ENCODE results near the gene AP2S1. TPM values are rescaled to one million over a fixed set of nuclear protein-coding genes. Genes with fewer than 3 reads are reported as not detected.
"Not testable (repeated sequence)": the region's sequence is repeated elsewhere in the genome, so short reads cannot be mapped to it uniquely, and the experiment has no call there.

AP2S1 gene
- total RNA-seq, 2 experiments from 2014 or later: 130 to 136 TPM

DNA sequence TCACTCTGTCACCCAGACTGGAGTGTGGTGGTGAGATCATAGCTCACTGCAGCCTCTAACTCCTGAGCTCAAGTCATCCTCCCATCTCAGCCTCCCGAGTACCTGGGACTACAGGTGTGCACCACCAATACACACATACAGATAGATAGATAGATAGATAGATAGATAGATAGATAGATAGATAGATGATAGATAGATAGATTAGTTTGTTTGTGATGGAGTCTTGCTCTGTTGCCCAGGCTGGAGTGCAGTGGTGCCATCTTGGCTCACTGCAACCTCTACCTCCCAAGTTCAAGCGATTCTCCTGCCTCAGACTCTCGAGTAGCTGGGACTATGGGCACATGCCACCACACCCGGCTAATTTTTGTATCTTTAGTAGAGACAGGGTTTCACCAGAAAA lies 46.2 kb downstream of the AP2S1 start:
- H3K27me3 Mint-ChIP-seq; H3K36me3 Mint-ChIP-seq (ENCODE audit: low read depth); H3K27ac Mint-ChIP-seq; H3K9me3 Mint-ChIP-seq; POLR2A ChIA-PET; H3K4me1 Mint-ChIP-seq; H3K4me3 Mint-ChIP-seq; DNase-seq: not testable (repeated sequence)
- CTCF ChIA-PET: interaction anchor here (0.6 to 1.9 kb wide), 6 partner anchors 10 to 465 kb away, joined by 3 to 9 read pairs (median 6); no protein-coding TSS in a partner anchor

GRCh38 chr19:46803555-46803954 lies 47.1 kb downstream of the AP2S1 start:
- Mint-ChIP-seq H3K4me3 (no peak overlapping the region), H3K27me3 (no peaks in the 10 kb centered on the region), H3K36me3 (ENCODE audit: low read depth) (no peaks in the 10 kb centered on the region), H3K27ac (no peak overlapping the region), H3K9me3 (no peaks in the 10 kb centered on the region), H3K4me1 (no peaks in the 10 kb centered on the region)
- no peak for DNase-seq
- POLR2A ChIA-PET: no interaction called here
- CTCF ChIA-PET: interaction anchor here (1.2 to 1.4 kb wide), 2 partner anchors 37 to 50 kb away, joined by 3 read pairs; no protein-coding TSS in a partner anchor

DNA sequence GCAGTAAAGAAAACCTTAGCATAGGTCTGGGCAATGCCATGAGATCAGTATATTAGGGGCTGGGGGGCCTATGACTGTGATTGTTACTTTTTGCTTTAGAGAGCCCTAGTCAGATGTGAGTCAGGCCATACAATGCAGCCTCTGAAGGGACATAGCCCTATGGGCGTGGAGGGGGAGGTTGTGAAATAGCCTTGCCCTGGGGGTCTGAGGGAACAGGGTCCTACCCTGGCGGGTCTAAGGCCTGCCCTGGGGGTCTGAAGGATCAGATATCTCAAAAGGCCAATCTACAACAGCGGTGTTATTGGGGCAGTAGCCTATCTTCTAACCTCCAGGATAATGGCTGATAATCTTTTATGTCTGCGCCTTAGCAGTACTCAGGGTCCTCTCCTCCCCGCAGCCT lies 48.5 kb downstream of the AP2S1 start:
- POLR2A ChIA-PET: no interaction called here
- no peaks in the 10 kb centered on the region for H3K4me1 Mint-ChIP-seq
- CTCF ChIA-PET: no interaction called here
- no peaks in the 10 kb centered on the region for H3K36me3 Mint-ChIP-seq (ENCODE audit: low read depth)
- no peaks in the 10 kb centered on the region for H3K27me3 Mint-ChIP-seq
- DNase-seq: no peak
- no peak overlapping the region for H3K27ac Mint-ChIP-seq
- no peaks in the 10 kb centered on the region for H3K9me3 Mint-ChIP-seq
- no peak overlapping the region for H3K4me3 Mint-ChIP-seq

- H3K4me3 Mint-ChIP-seq: no peak overlapping the region
- DNase-seq: no peak
- no peak overlapping the region for H3K27ac Mint-ChIP-seq
- H3K36me3 Mint-ChIP-seq (ENCODE audit: low read depth): no peaks in the 10 kb centered on the region
- POLR2A ChIA-PET: no interaction called here
- no peaks in the 10 kb centered on the region for H3K9me3 Mint-ChIP-seq
- CTCF ChIA-PET: no interaction called here
- peaks cover 3% of the 10 kb centered on the region for H3K27me3 Mint-ChIP-seq
- no peaks in the 10 kb centered on the region for H3K4me1 Mint-ChIP-seq
These were observed 51.9 kb downstream of the AP2S1 start for GRCh38 chr19:46798713-46799112.

DNA sequence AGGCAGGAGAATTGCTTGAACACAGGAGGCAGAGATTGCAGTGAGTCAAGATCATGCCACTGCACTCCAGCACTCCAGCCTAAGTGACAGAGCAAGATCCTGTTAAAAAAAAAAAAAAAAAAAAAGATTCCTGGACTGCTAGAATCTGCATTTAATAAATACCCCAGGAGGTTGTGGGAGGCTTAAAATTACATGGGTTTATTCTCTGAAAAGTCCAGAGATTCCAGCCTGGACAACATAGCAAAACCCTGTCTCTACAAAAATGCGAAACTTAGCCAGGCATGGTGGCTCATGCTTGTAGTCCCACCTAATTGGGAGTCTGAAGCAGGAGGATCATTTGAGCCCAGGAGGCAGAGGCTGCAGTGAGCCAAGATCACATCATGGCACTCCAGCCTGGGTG lies 52.8 kb downstream of the AP2S1 start:
- POLR2A ChIA-PET: interaction anchor here (0.6 kb wide), 1 partner anchor 28 kb away, joined by 3 read pairs; no protein-coding TSS in a partner anchor
- Mint-ChIP-seq H3K36me3 (ENCODE audit: low read depth) (no peaks in the 10 kb centered on the region), H3K9me3 (no peaks in the 10 kb centered on the region), H3K4me3 (no peak overlapping the region), H3K27ac (no peak overlapping the region), H3K4me1 (peaks cover 3% of the 10 kb centered on the region), H3K27me3 (peaks cover 4% of the 10 kb centered on the region)
- CTCF ChIA-PET: interaction anchor here (1.6 to 1.7 kb wide), 2 partner anchors 10 to 44 kb away, joined by 4 to 6 read pairs; partner anchors contain the start of gene SLC1A5
- no peak for DNase-seq

DNA sequence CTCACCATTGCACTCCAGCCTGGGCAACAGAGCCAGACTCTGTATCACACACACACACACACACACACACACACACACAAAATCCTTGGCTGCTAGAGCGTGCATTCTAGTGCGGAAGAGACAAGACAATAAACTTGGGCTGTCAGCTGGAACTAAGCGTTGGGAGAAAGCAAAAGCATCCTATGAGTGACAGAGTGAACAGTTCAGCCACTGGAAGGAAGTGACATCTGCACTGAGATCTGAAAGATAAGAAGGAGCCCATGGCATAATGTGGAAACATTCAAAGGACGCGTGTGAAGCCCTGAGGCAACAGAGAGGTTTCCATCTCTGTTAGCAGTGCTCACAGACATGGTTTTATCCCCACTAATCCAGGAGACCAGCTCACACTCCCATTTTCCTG lies 58.7 kb downstream of the AP2S1 start:
- peak; percentile 73 for DNase-seq
- H3K27ac Mint-ChIP-seq: peak overlapping the region; percentile 79
- H3K4me3 Mint-ChIP-seq: peak overlapping the region; percentile 39
- peaks cover 34% of the 10 kb centered on the region for H3K4me1 Mint-ChIP-seq
- CTCF ChIA-PET: interaction anchor here (0.5 to 2.7 kb wide), 4 partner anchors 25 to 221 kb away, joined by 3 to 9 read pairs (median 4); no protein-coding TSS in a partner anchor
- H3K9me3 Mint-ChIP-seq: no peaks in the 10 kb centered on the region
- POLR2A ChIA-PET: no interaction called here
- no peaks in the 10 kb centered on the region for H3K36me3 Mint-ChIP-seq (ENCODE audit: low read depth)
- H3K27me3 Mint-ChIP-seq: peaks cover 4% of the 10 kb centered on the region

DNA sequence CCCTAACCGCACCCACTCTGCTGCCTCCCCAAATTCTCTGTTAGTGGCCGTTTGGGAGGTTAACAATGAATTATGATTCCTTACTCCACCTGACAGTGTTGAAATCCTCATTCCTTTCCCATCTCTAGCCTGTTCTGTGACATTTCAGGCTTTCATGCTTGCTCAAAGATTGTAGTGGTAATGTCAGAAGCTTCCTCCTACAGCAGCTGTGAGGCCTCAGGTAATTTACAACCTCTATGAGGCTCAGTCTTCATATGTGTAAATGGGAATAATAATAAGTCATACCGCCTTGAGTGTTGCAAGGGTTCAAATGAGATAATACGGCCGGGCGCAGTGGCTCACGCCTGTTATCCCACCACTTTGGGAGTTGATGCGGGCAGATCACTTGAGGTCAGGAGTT lies 61.3 kb downstream of the AP2S1 start:
- H3K4me1 Mint-ChIP-seq: peaks cover 55% of the 10 kb centered on the region

DNA sequence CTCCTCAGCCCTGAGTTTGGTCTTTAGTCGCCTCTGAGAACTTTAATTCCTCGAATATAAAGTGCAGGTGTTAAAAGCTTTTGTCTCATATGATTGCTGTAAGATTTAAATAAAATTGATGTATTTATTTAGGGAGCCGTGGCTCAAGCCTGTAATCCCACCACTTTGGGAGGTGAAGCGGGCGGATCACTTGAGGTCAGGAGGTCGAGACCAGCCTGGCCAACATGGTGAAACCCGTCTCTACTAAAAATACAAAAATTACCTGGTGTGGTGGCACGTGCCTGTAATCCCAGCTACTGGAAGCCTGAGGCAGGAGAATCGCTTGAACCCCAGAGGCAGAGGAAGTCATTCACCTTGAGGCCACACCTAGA lies 61.7 kb downstream of the AP2S1 start:
- peaks cover 21% of the 10 kb centered on the region for H3K36me3 Mint-ChIP-seq (ENCODE audit: low read depth)
- no peaks in the 10 kb centered on the region for H3K9me3 Mint-ChIP-seq
- H3K27ac Mint-ChIP-seq: peak overlapping the region; percentile 92
- H3K27me3 Mint-ChIP-seq: peaks cover 4% of the 10 kb centered on the region
- H3K4me3 Mint-ChIP-seq: peak overlapping the region; percentile 97
- H3K4me1 Mint-ChIP-seq: peaks cover 59% of the 10 kb centered on the region
- ChIA-PET POLR2A (interaction anchor here (0.6 to 0.7 kb wide), 2 partner anchors 65 to 926 kb away, joined by 3 to 9 read pairs; no protein-coding TSS in a partner anchor), CTCF (interaction anchor here (0.6 to 2.2 kb wide), 8 partner anchors 9 to 412 kb away, joined by 3 to 9 read pairs (median 5); no protein-coding TSS in a partner anchor)
- DNase-seq: no peak

More for the DNA sequence above, 61.3 kb downstream of the AP2S1 start:
- Mint-ChIP-seq H3K36me3 (ENCODE audit: low read depth) (peaks cover 17% of the 10 kb centered on the region), H3K9me3 (no peaks in the 10 kb centered on the region), H3K4me3 (no peak overlapping the region), H3K27ac (no peak overlapping the region), H3K27me3 (peaks cover 4% of the 10 kb centered on the region)
- DNase-seq: no peak
- CTCF ChIA-PET: interaction anchor here (0.6 to 2.7 kb wide), 5 partner anchors 12 to 455 kb away, joined by 3 to 9 read pairs (median 3); no protein-coding TSS in a partner anchor
- POLR2A ChIA-PET: no interaction called here

DNA sequence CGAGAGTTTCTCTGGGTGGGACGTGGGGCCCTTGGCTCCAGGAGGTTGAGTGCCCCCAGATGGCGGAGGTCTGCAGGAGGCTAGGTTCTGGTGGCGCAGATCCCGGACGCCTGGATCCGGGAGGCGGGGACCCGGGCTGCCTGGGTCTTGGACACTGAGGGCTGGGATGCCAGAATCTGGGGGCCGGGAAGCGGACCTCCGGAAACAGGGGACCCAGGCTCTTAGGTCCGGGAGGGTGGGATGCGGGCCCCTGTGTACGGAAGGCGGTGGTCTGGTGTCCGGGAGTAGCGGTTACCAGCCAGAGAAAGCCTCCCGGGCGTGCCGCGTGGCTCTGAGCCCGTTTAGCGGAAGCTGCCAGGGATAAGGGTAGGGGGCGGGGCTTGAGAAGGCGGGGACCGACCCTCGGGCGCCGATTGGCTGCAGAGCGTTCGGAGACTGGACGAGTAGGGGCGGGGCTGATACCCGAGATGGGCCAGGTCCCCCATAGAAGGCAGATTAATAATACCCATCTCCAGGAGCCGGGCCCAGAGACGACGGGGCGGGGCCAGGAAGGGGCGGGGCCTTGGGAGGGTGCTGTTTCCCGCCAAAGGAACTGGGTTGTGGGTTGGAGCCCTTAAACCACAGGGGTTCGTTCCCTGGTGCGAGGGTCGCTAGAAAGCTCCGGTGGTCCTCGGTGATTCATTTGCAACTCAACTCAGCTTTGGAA lies 62.2 kb downstream of the AP2S1 start, which contains the start of gene SLC1A5:
SLC1A5 (minus strand) TSS at position 333 of the 706 bp plus-strand sequence. CDS start 629 bp downstream, outside the sequence.
- POLR2A ChIA-PET: interaction anchor here (0.6 to 0.7 kb wide), 3 partner anchors 65 to 925 kb away, joined by 3 to 9 read pairs (median 4); no protein-coding TSS in a partner anchor
- Mint-ChIP-seq H3K4me1 (peaks cover 65% of the 10 kb centered on the region), H3K36me3 (ENCODE audit: low read depth) (peaks cover 27% of the 10 kb centered on the region), H3K27ac (peak within 1 kb of the TSS; percentile 93), H3K4me3 (peak within 1 kb of the TSS; percentile 97), H3K9me3 (no peaks in the 10 kb centered on the region), H3K27me3 (no peaks in the 10 kb centered on the region)
- CTCF ChIA-PET: interaction anchor here (0.6 to 2.2 kb wide), 10 partner anchors 8 to 492 kb away, joined by 3 to 9 read pairs (median 5); no protein-coding TSS in a partner anchor
- DNase-seq: peak; percentile 97

Other genes with a start within 250 kb of the AP2S1 start
- 100 to 1,000 TPM; 700 to 784 TPM for gene CALM3, start 249.5 kb downstream of the AP2S1 start, total RNA-seq
- gene PTGIR, start 225.8 kb downstream of the AP2S1 start, total RNA-seq: 10 to 100 TPM; 14.0 to 14.7 TPM
- not detected for gene GNG8, start 214.6 kb downstream of the AP2S1 start, total RNA-seq
- under 1 TPM; 0.31 to 0.42 TPM for gene DACT3, start 189.7 kb downstream of the AP2S1 start, total RNA-seq
- gene PRKD2, start 133.7 kb downstream of the AP2S1 start, total RNA-seq: 100 to 1,000 TPM; 175 to 178 TPM
- 10 to 100 TPM; 16.9 to 20.5 TPM for gene FKRP, start 104.8 kb downstream of the AP2S1 start, total RNA-seq
- gene STRN4, start 104.4 kb downstream of the AP2S1 start, total RNA-seq: 10 to 100 TPM; 77.9 to 86.4 TPM
- 100 to 1,000 TPM; 104 to 108 TPM for gene SLC1A5, start 62.3 kb downstream of the AP2S1 start, total RNA-seq
- 10 to 100 TPM; 24.7 to 25.5 TPM for gene ARHGAP35, start 10.2 kb upstream of the AP2S1 start, total RNA-seq
- not detected for gene NPAS1, start 169.0 kb upstream of the AP2S1 start, total RNA-seq
- gene TMEM160, start 197.8 kb upstream of the AP2S1 start, total RNA-seq: 10 to 100 TPM; 41.6 to 56.6 TPM

Measured in activated CD4-positive, alpha-beta T cell treated with anti-CD3 and anti-CD28 coated beads, Interleukin-2, amount 10 ng/mL, durations not matched to agents 7 days and 5 days (primary cell).